HG03442 (cell line): ENCODE measurements around the gene RAB35.

Experiments
- ATAC-seq: cut with Tn5 transposase; IDR thresholded peaks from one replicate; pipeline ENCODE4 v1.9.1; 2021; ENCODE audit warnings: mild to moderate bottlenecking, moderate library complexity; ENCODE audit not compliant: unreplicated experiment

Gene RAB35

GRCh38 chr12:120109570-120110267, 6.8 kb downstream of the RAB35 start:
- no peak for ATAC-seq

GRCh38 chr12:120106151-120106550, 10.4 kb downstream of the RAB35 start:
- no peak for ATAC-seq

GRCh38 chr12:120103371-120103770, 13.2 kb downstream of the RAB35 start:
- no peak for ATAC-seq

GRCh38 chr12:120103044-120103338, 13.6 kb downstream of the RAB35 start:
- ATAC-seq, result no peak

- ATAC-seq, result no peak
These were observed 14.1 kb downstream of the RAB35 start for GRCh38 chr12:120102189-120103043.

- no peak for ATAC-seq
These were observed 14.9 kb downstream of the RAB35 start for GRCh38 chr12:120101617-120102016.

GRCh38 chr12:120101182-120101581, 15.4 kb downstream of the RAB35 start:
- ATAC-seq, result no peak

GRCh38 chr12:120100630-120101029, 15.9 kb downstream of the RAB35 start:
- ATAC-seq, result no peak

GRCh38 chr12:120099738-120100137, 16.8 kb downstream of the RAB35 start:
- no peak for ATAC-seq

GRCh38 chr12:120098756-120099470, 17.6 kb downstream of the RAB35 start:
- no peak for ATAC-seq

GRCh38 chr12:120096671-120097202, 19.8 kb downstream of the RAB35 start:
- no peak for ATAC-seq

- ATAC-seq, result no peak
These were observed 20.8 kb downstream of the RAB35 start for GRCh38 chr12:120095736-120096135.

GRCh38 chr12:120095331-120095730, 21.2 kb downstream of the RAB35 start:
- ATAC-seq, result no peak

- no peak for ATAC-seq
These were observed 22.1 kb downstream of the RAB35 start for GRCh38 chr12:120094485-120094884.

GRCh38 chr12:120093592-120094355, 22.8 kb downstream of the RAB35 start:
- ATAC-seq, result no peak

- no peak for ATAC-seq
These were observed 23.3 kb downstream of the RAB35 start for GRCh38 chr12:120093336-120093591.

GRCh38 chr12:120092551-120093335, 23.8 kb downstream of the RAB35 start:
- no peak for ATAC-seq

- ATAC-seq, result no peak
These were observed 25.0 kb downstream of the RAB35 start for GRCh38 chr12:120091371-120092090.

GRCh38 chr12:120090626-120091295, 25.8 kb downstream of the RAB35 start:
- ATAC-seq, result no peak
